Measurements from ENCODE around the gene HSPBP1.

HSPBP1 gene

GRCh38 chr19:55251341-55252081, 28.4 kb downstream of the HSPBP1 start:
- no peak overlapping the region for H3K4me2 ChIP-seq (ENCODE audit: low read length)
- no peaks in the 10 kb centered on the region for H3K27me3 ChIP-seq (ENCODE audit: insufficient read depth, low read length, poor library complexity)
- H3K9ac ChIP-seq (ENCODE audit: low read length) = no peak overlapping the region
- no peak overlapping the region for H3K18ac ChIP-seq (ENCODE audit: low read length)
- H3K79me2 ChIP-seq (ENCODE audit: control insufficient read depth, insufficient read depth, low read length) = peaks cover 71% of the 10 kb centered on the region
- DNase-seq = no peak
- H3K36me3 ChIP-seq (ENCODE audit: control insufficient read depth, insufficient read depth, low read length) = peaks cover 1% of the 10 kb centered on the region
- no peak overlapping the region for H4K5ac ChIP-seq (ENCODE audit: low read length)
- no peak overlapping the region for H3K23ac ChIP-seq (ENCODE audit: low read length)
- H4K8ac ChIP-seq (ENCODE audit: low read depth, low read length) = no peak overlapping the region
- H3K56ac ChIP-seq (ENCODE audit: low read length) = peak overlapping the region; percentile 15
- no peak overlapping the region for H2BK5ac ChIP-seq (ENCODE audit: low read length)
- peaks cover 61% of the 10 kb centered on the region for H3K79me1 ChIP-seq (ENCODE audit: low read length)
- no peak overlapping the region for H3K4me3 ChIP-seq (ENCODE audit: low read length)
- no peak overlapping the region for H3K4ac ChIP-seq (ENCODE audit: low read depth, low read length)
- H3K4me1 ChIP-seq (ENCODE audit: control insufficient read depth, low read depth, low read length) = no peaks in the 10 kb centered on the region
- no peak overlapping the region for H2AK5ac ChIP-seq (ENCODE audit: low read length)
- no peak overlapping the region for H3K27ac ChIP-seq (ENCODE audit: low read depth, low read length)
- no peak overlapping the region for H2BK15ac ChIP-seq (replicated peaks; ENCODE audit: low read depth)
- H2BK120ac ChIP-seq (ENCODE audit: low read depth, low read length) = no peak overlapping the region
- WGBS (ENCODE audit: extremely low coverage, insufficient coverage, low lambda C conversion rate) = no CpG with 5 or more reads among the region's 19 CpGs

GRCh38 chr19:55250262-55251036, 29.5 kb downstream of the HSPBP1 start:
- WGBS (ENCODE audit: extremely low coverage, insufficient coverage, low lambda C conversion rate) = no CpG with 5 or more reads among the region's 18 CpGs
- Histone ChIP-seq H3K27ac (ENCODE audit: low read depth, low read length) (no peak overlapping the region), H3K79me2 (ENCODE audit: control insufficient read depth, insufficient read depth, low read length) (peaks cover 60% of the 10 kb centered on the region), H4K5ac (ENCODE audit: low read length) (no peak overlapping the region), H4K8ac (ENCODE audit: low read depth, low read length) (no peak overlapping the region), H3K4me3 (ENCODE audit: low read length) (no peak overlapping the region), H2BK5ac (ENCODE audit: low read length) (no peak overlapping the region), H3K4me2 (ENCODE audit: low read length) (no peak overlapping the region), H3K18ac (ENCODE audit: low read length) (no peak overlapping the region), H3K4me1 (ENCODE audit: control insufficient read depth, low read depth, low read length) (no peaks in the 10 kb centered on the region), H3K4ac (ENCODE audit: low read depth, low read length) (no peak overlapping the region), H2AK5ac (ENCODE audit: low read length) (no peak overlapping the region), H3K79me1 (ENCODE audit: low read length) (peaks cover 51% of the 10 kb centered on the region), H2BK120ac (ENCODE audit: low read depth, low read length) (no peak overlapping the region), H3K9ac (ENCODE audit: low read length) (no peak overlapping the region), H2BK15ac (replicated peaks; ENCODE audit: low read depth) (no peak overlapping the region), H3K36me3 (ENCODE audit: control insufficient read depth, insufficient read depth, low read length) (peaks cover 5% of the 10 kb centered on the region), H3K56ac (ENCODE audit: low read length) (no peak overlapping the region), H3K23ac (ENCODE audit: low read length) (no peak overlapping the region), H3K27me3 (ENCODE audit: insufficient read depth, low read length, poor library complexity) (no peaks in the 10 kb centered on the region)
- no peak for DNase-seq

GRCh38 chr19:55249841-55250240, 30.1 kb downstream of the HSPBP1 start:
- no peak overlapping the region for H2BK120ac ChIP-seq (ENCODE audit: low read depth, low read length)
- peaks cover 5% of the 10 kb centered on the region for H3K36me3 ChIP-seq (ENCODE audit: control insufficient read depth, insufficient read depth, low read length)
- H3K79me2 ChIP-seq (ENCODE audit: control insufficient read depth, insufficient read depth, low read length) = peaks cover 54% of the 10 kb centered on the region
- H3K18ac ChIP-seq (ENCODE audit: low read length) = no peak overlapping the region
- no peak overlapping the region for H3K56ac ChIP-seq (ENCODE audit: low read length)
- H2BK15ac ChIP-seq (replicated peaks; ENCODE audit: low read depth) = no peak overlapping the region
- no peak overlapping the region for H4K8ac ChIP-seq (ENCODE audit: low read depth, low read length)
- H3K4me3 ChIP-seq (ENCODE audit: low read length) = no peak overlapping the region
- no peak overlapping the region for H3K4me2 ChIP-seq (ENCODE audit: low read length)
- H3K27ac ChIP-seq (ENCODE audit: low read depth, low read length) = no peak overlapping the region
- no peak overlapping the region for H2AK5ac ChIP-seq (ENCODE audit: low read length)
- no peak overlapping the region for H4K5ac ChIP-seq (ENCODE audit: low read length)
- H3K27me3 ChIP-seq (ENCODE audit: insufficient read depth, low read length, poor library complexity) = no peaks in the 10 kb centered on the region
- H3K23ac ChIP-seq (ENCODE audit: low read length) = no peak overlapping the region
- H3K4ac ChIP-seq (ENCODE audit: low read depth, low read length) = no peak overlapping the region
- no peak for DNase-seq
- H2BK5ac ChIP-seq (ENCODE audit: low read length) = no peak overlapping the region
- no CpG with 5 or more reads among the region's 11 CpGs for WGBS (ENCODE audit: extremely low coverage, insufficient coverage, low lambda C conversion rate)
- peaks cover 46% of the 10 kb centered on the region for H3K79me1 ChIP-seq (ENCODE audit: low read length)
- H3K4me1 ChIP-seq (ENCODE audit: control insufficient read depth, low read depth, low read length) = no peaks in the 10 kb centered on the region
- H3K9ac ChIP-seq (ENCODE audit: low read length) = no peak overlapping the region

DNA sequence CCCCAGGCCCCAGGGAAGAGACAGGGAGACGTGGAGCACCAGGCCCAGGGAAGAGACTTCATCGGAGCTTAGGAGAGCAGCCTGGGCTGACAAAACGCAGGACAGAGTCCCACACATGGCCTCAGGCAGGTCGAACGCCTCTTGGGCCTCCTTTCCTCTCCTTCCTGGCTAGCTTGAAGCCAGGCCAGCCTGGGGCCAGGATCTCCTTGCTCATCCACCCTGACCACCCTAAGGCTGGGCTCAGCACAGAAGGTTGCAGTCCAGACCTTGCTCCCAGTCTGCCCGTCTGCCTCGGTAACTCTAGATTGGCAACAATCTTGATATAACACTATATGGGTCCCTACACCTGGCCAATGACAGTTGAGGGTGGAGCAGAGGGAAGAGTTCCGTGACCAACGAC, 31.2 kb downstream of the HSPBP1 start:
- Histone ChIP-seq H3K79me2 (ENCODE audit: control insufficient read depth, insufficient read depth, low read length) (peaks cover 43% of the 10 kb centered on the region), H3K18ac (ENCODE audit: low read length) (no peak overlapping the region), H3K23ac (ENCODE audit: low read length) (no peak overlapping the region), H2BK15ac (replicated peaks; ENCODE audit: low read depth) (no peak overlapping the region), H2AK5ac (ENCODE audit: low read length) (no peak overlapping the region), H3K27me3 (ENCODE audit: insufficient read depth, low read length, poor library complexity) (no peaks in the 10 kb centered on the region), H3K27ac (ENCODE audit: low read depth, low read length) (no peak overlapping the region), H3K4me3 (ENCODE audit: low read length) (no peak overlapping the region), H3K4me1 (ENCODE audit: control insufficient read depth, low read depth, low read length) (no peaks in the 10 kb centered on the region), H4K5ac (ENCODE audit: low read length) (no peak overlapping the region), H3K36me3 (ENCODE audit: control insufficient read depth, insufficient read depth, low read length) (peaks cover 11% of the 10 kb centered on the region), H4K8ac (ENCODE audit: low read depth, low read length) (no peak overlapping the region), H2BK5ac (ENCODE audit: low read length) (no peak overlapping the region), H2BK120ac (ENCODE audit: low read depth, low read length) (no peak overlapping the region), H3K79me1 (ENCODE audit: low read length) (peaks cover 40% of the 10 kb centered on the region), H3K4ac (ENCODE audit: low read depth, low read length) (no peak overlapping the region), H3K56ac (ENCODE audit: low read length) (no peak overlapping the region), H3K9ac (ENCODE audit: low read length) (no peak overlapping the region), H3K4me2 (ENCODE audit: low read length) (no peak overlapping the region)
- no CpG with 5 or more reads among the region's 9 CpGs for WGBS (ENCODE audit: extremely low coverage, insufficient coverage, low lambda C conversion rate)
- no peak for DNase-seq

DNA sequence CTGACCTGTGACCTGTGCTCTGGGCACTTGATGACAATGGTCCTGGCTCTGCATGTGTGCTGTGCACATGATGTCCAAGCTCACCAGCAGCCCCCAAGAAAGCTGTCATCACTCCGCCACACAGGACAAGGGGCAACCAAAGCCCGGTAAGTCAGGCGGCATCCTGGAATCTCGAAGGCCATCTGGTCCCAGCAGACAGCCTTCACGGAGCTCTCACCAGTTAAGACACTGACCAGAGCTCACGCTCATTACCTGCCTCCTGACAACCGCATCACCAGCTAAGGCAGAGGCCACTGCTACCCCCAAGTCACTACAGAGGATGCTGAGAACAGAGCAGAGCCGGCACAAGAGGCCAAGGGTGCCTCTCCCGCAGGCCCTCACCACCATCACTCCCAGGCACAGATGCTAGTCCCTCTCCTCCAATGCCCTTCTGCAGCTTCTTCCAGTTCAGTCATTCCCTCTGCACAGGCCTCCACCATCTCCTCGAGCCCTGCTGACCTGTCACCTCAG, 31.7 kb downstream of the HSPBP1 start:
- Histone ChIP-seq H3K56ac (ENCODE audit: low read length) (no peak overlapping the region), H3K9ac (ENCODE audit: low read length) (no peak overlapping the region), H2AK5ac (ENCODE audit: low read length) (no peak overlapping the region), H3K23ac (ENCODE audit: low read length) (no peak overlapping the region), H3K27me3 (ENCODE audit: insufficient read depth, low read length, poor library complexity) (no peaks in the 10 kb centered on the region), H3K36me3 (ENCODE audit: control insufficient read depth, insufficient read depth, low read length) (peaks cover 11% of the 10 kb centered on the region), H4K8ac (ENCODE audit: low read depth, low read length) (no peak overlapping the region), H3K27ac (ENCODE audit: low read depth, low read length) (no peak overlapping the region), H2BK120ac (ENCODE audit: low read depth, low read length) (no peak overlapping the region), H3K79me2 (ENCODE audit: control insufficient read depth, insufficient read depth, low read length) (peaks cover 38% of the 10 kb centered on the region), H2BK5ac (ENCODE audit: low read length) (no peak overlapping the region), H3K18ac (ENCODE audit: low read length) (no peak overlapping the region), H3K4me3 (ENCODE audit: low read length) (no peak overlapping the region), H2BK15ac (replicated peaks; ENCODE audit: low read depth) (no peak overlapping the region), H4K5ac (ENCODE audit: low read length) (no peak overlapping the region), H3K79me1 (ENCODE audit: low read length) (peaks cover 40% of the 10 kb centered on the region), H3K4me2 (ENCODE audit: low read length) (no peak overlapping the region), H3K4me1 (ENCODE audit: control insufficient read depth, low read depth, low read length) (no peaks in the 10 kb centered on the region), H3K4ac (ENCODE audit: low read depth, low read length) (no peak overlapping the region)
- no peak for DNase-seq
- no CpG with 5 or more reads among the region's 10 CpGs for WGBS (ENCODE audit: extremely low coverage, insufficient coverage, low lambda C conversion rate)

Measured in mesendoderm (in vitro differentiated cells).